ENCODE results near the gene MPIG6B. TPM values are rescaled to one million over a fixed set of nuclear protein-coding genes. Genes with fewer than 3 reads are reported as not detected.
A peak's percentile ranks its signal among the peaks of the same experiment; 100 is the strongest.

The MPIG6B gene
- total RNA-seq, 4 donors from 2014 or later = not detected

GRCh38 chr6:31689249-31690110, 33.7 kb upstream of the MPIG6B start:
- H3K4me3 ChIP-seq = no peak overlapping the region
- H3K9me3 ChIP-seq = no peaks in the 10 kb centered on the region
- H3K4me1 ChIP-seq = peaks cover 0 to 5% (median 0%) of the 10 kb centered on the region in 4 donors
- TF ChIP-seq POLR2A (IDR thresholded peaks at IDR 0.05) = no peak
- TF ChIP-seq CTCF (IDR thresholded peaks at IDR 0.05) = peak in 3 of 6 experiments; percentile 18 to 39 (median 26)
- H3K27me3 ChIP-seq = no peaks in the 10 kb centered on the region
- H3K36me3 ChIP-seq = peaks cover 0 to 89% (median 0%) of the 10 kb centered on the region in 3 donors
- peak overlapping the region in 2 of 4 donors; percentile 70 to 77 for H3K27ac ChIP-seq
- DNase-seq = no peak

GRCh38 chr6:31690231-31691077, 32.7 kb upstream of the MPIG6B start:
- H3K27ac ChIP-seq = peak overlapping the region in 3 of 4 donors; percentile 55 to 77 (median 70)
- DNase-seq = peak in 2 of 3 donors; percentile 72 to 75
- peaks cover 0 to 5% (median 0%) of the 10 kb centered on the region in 4 donors for H3K4me1 ChIP-seq
- TF ChIP-seq POLR2A (IDR thresholded peaks at IDR 0.05) (no peak), CTCF (IDR thresholded peaks at IDR 0.05) (no peak)
- no peak overlapping the region for H3K4me3 ChIP-seq
- H3K9me3 ChIP-seq = no peaks in the 10 kb centered on the region
- peaks cover 0 to 99% (median 0%) of the 10 kb centered on the region in 3 donors for H3K36me3 ChIP-seq
- no peaks in the 10 kb centered on the region for H3K27me3 ChIP-seq

- TF ChIP-seq POLR2A (IDR thresholded peaks at IDR 0.05) = no peak
- no peak for TF ChIP-seq CTCF (IDR thresholded peaks at IDR 0.05)
- Histone ChIP-seq H3K4me1 (peaks cover 0 to 5% (median 0%) of the 10 kb centered on the region in 4 donors), H3K27ac (peak overlapping the region in 3 of 4 donors; percentile 55 to 77 (median 70)), H3K36me3 (peaks cover 0 to 100% (median 0%) of the 10 kb centered on the region in 3 donors), H3K9me3 (no peaks in the 10 kb centered on the region), H3K4me3 (no peak overlapping the region), H3K27me3 (no peaks in the 10 kb centered on the region)
- DNase-seq = no peak
These were observed 32.1 kb upstream of the MPIG6B start for GRCh38 chr6:31691078-31691463.

GRCh38 chr6:31691564-31692108, 31.5 kb upstream of the MPIG6B start:
- no peak for DNase-seq
- peaks cover 0 to 5% (median 0%) of the 10 kb centered on the region in 4 donors for H3K4me1 ChIP-seq
- H3K27ac ChIP-seq = no peak overlapping the region
- peaks cover 0 to 99% (median 0%) of the 10 kb centered on the region in 3 donors for H3K36me3 ChIP-seq
- H3K4me3 ChIP-seq = no peak overlapping the region
- TF ChIP-seq CTCF (IDR thresholded peaks at IDR 0.05) = no peak
- TF ChIP-seq POLR2A (IDR thresholded peaks at IDR 0.05) = no peak
- no peaks in the 10 kb centered on the region for H3K27me3 ChIP-seq
- no peaks in the 10 kb centered on the region for H3K9me3 ChIP-seq

- Histone ChIP-seq H3K36me3 (peaks cover 0 to 98% (median 0%) of the 10 kb centered on the region in 3 donors), H3K4me3 (no peak overlapping the region), H3K4me1 (peaks cover 0 to 5% (median 0%) of the 10 kb centered on the region in 4 donors), H3K27ac (no peak overlapping the region), H3K27me3 (no peaks in the 10 kb centered on the region), H3K9me3 (no peaks in the 10 kb centered on the region)
- no peak for DNase-seq
- no peak for TF ChIP-seq CTCF (IDR thresholded peaks at IDR 0.05)
- no peak for TF ChIP-seq POLR2A (IDR thresholded peaks at IDR 0.05)
These were observed 30.8 kb upstream of the MPIG6B start for GRCh38 chr6:31692353-31692752.
